HepG2 (cell line): ENCODE data around the gene PHTF1.

ENCODE experiments used
- PHF20 ChIP-seq: sonication (generic); formaldehyde crosslinking; IDR thresholded peaks from 2 replicates; pipeline ENCODE4 v1.5.0; 2020; ENCODE audit warnings: mild to moderate bottlenecking, missing genetic modification reagents
- ZBTB8A ChIP-seq: sonication (generic); formaldehyde crosslinking; IDR thresholded peaks from 2 replicates; pipeline ENCODE4 v1.4.0; 2020; ENCODE audit warnings: mild to moderate bottlenecking, low read depth, missing genetic modification reagents, borderline replicate concordance

GRCh38 chr1:113805256-113805531, 45.9 kb upstream of the PHTF1 start:
- TF ChIP-seq ZBTB8A (no peak), PHF20 (CRISPR knock-in tag) (no peak)
